ENCODE results near the gene XXYLT1.
"Not testable (repeated sequence)": the region's sequence is repeated elsewhere in the genome, so short reads cannot be mapped to it uniquely, and the experiment has no call there.

Gene XXYLT1

GRCh38 chr3:195052939-195053338, 218.0 kb downstream of the XXYLT1 start:
- H3K9me2 ChIP-seq (ENCODE audit: low read depth, low read length) = no peaks in the 10 kb centered on the region
- H3K27me3 ChIP-seq (ENCODE audit: insufficient read depth, low read length) = no peaks in the 10 kb centered on the region; the same call in 1 of the 2 replicates
- no peak overlapping the region for H3K4me2 ChIP-seq (ENCODE audit: low read length)
- no peaks in the 10 kb centered on the region for H3K36me3 ChIP-seq (ENCODE audit: insufficient read depth, low read length)
- H3K27ac ChIP-seq (ENCODE audit: low read depth, low read length, poor library complexity, severe bottlenecking) = no peak overlapping the region
- no peaks in the 10 kb centered on the region for H3K9me3 ChIP-seq (ENCODE audit: low read length)
- H3K79me2 ChIP-seq (ENCODE audit: insufficient read depth, low read length) = no peaks in the 10 kb centered on the region
- H3F3A ChIP-seq (ENCODE audit: insufficient read depth, low read length) = no peaks in the 10 kb centered on the region
- H2AFZ ChIP-seq (ENCODE audit: low read length) = no peak overlapping the region
- no peak overlapping the region for H3K4me3 ChIP-seq (ENCODE audit: low read depth, low read length, poor library complexity, severe bottlenecking)
- no peak overlapping the region for H3K9ac ChIP-seq (ENCODE audit: low read length)
- no peaks in the 10 kb centered on the region for H3K4me1 ChIP-seq (ENCODE audit: insufficient read depth, low read length, severe bottlenecking)
- TF ChIP-seq EZH2 (IDR thresholded peaks at IDR 0.05; ENCODE audit: borderline replicate concordance, low read length) (no peak), CTCF (IDR thresholded peaks at IDR 0.05; ENCODE audit: low read length) (no peak)
- H4K20me1 ChIP-seq (ENCODE audit: insufficient read depth, low read length) = no peaks in the 10 kb centered on the region

- not testable (repeated sequence) for H3K27ac ChIP-seq (ENCODE audit: low read depth, low read length, poor library complexity, severe bottlenecking); H3F3A ChIP-seq (ENCODE audit: insufficient read depth, low read length); H3K79me2 ChIP-seq (ENCODE audit: insufficient read depth, low read length); H4K20me1 ChIP-seq (ENCODE audit: insufficient read depth, low read length); H3K36me3 ChIP-seq (ENCODE audit: insufficient read depth, low read length); H3K4me2 ChIP-seq (ENCODE audit: low read length); H2AFZ ChIP-seq (ENCODE audit: low read length); H3K9me3 ChIP-seq (ENCODE audit: low read length); H3K4me3 ChIP-seq (ENCODE audit: low read depth, low read length, poor library complexity, severe bottlenecking); H3K27me3 ChIP-seq (ENCODE audit: insufficient read depth, low read length); H3K9ac ChIP-seq (ENCODE audit: low read length); H3K9me2 ChIP-seq (ENCODE audit: low read depth, low read length); H3K4me1 ChIP-seq (ENCODE audit: insufficient read depth, low read length, severe bottlenecking)
Observed at GRCh38 chr3:195050296-195050695, 220.7 kb downstream of the XXYLT1 start.

DNA sequence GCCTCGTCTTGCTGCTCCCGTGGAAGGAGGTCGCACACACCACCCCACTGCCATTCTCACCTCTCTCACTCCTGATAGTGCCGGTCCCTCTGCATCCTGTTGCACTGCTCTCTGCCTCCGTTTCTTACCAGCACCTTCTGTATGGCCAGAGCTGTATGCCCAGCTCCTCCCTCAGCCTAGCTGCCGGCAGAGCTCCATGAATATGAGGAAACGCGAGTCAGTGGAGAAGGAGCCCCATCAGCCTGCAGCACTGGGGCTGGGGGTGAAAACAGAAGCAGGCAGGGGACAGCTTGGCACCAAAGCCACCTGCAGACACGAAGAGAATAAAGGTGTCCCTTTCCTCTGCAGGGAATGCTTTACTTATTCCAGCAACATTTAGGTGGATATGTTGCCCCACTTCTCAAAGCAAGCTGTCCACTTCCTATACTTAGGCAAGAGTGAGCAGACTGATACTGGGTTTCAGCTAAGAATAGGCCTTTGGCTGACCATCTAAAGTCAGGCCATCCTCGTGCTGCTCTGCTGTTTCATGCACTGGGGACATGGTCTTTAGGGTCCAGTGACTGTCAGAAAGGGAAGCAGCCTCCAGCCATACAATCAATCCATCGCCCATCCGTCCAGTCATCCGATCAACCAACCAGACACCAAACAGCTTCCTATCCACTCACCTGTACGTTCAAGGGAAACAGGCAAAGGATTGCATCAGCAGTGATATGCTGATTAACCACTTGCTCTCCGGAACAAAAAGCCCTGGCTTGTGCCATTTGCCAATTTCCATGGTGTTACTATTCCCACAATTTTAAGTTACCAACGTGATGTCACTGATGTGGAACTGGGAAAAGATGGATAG, 222.7 kb downstream of the XXYLT1 start:
- no peaks in the 10 kb centered on the region for H3K36me3 ChIP-seq (ENCODE audit: insufficient read depth, low read length)
- no peaks in the 10 kb centered on the region for H3K9me2 ChIP-seq (ENCODE audit: low read depth, low read length)
- H3K79me2 ChIP-seq (ENCODE audit: insufficient read depth, low read length) = no peaks in the 10 kb centered on the region
- H2AFZ ChIP-seq (ENCODE audit: low read length) = no peak overlapping the region
- no peak overlapping the region for H3K4me3 ChIP-seq (ENCODE audit: low read depth, low read length, poor library complexity, severe bottlenecking)
- TF ChIP-seq EZH2 (IDR thresholded peaks at IDR 0.05; ENCODE audit: borderline replicate concordance, low read length) = no peak
- TF ChIP-seq CTCF (IDR thresholded peaks at IDR 0.05; ENCODE audit: low read length) = no peak
- 0 out of 2 replicates have a peak, but pooled peaks cover 4% of the 10 kb centered on the region for H3K27me3 ChIP-seq (ENCODE audit: insufficient read depth, low read length)
- no peak overlapping the region for H3K4me2 ChIP-seq (ENCODE audit: low read length)
- H3K4me1 ChIP-seq (ENCODE audit: insufficient read depth, low read length, severe bottlenecking) = no peaks in the 10 kb centered on the region
- H3K9me3 ChIP-seq (ENCODE audit: low read length) = no peaks in the 10 kb centered on the region
- H3F3A ChIP-seq (ENCODE audit: insufficient read depth, low read length) = no peaks in the 10 kb centered on the region
- H3K9ac ChIP-seq (ENCODE audit: low read length) = no peak overlapping the region
- H4K20me1 ChIP-seq (ENCODE audit: insufficient read depth, low read length) = no peaks in the 10 kb centered on the region
- H3K27ac ChIP-seq (ENCODE audit: low read depth, low read length, poor library complexity, severe bottlenecking) = no peak overlapping the region

- Histone ChIP-seq H3F3A (ENCODE audit: insufficient read depth, low read length) (no peaks in the 10 kb centered on the region), H3K4me2 (ENCODE audit: low read length) (no peak overlapping the region), H3K4me1 (ENCODE audit: insufficient read depth, low read length, severe bottlenecking) (no peaks in the 10 kb centered on the region), H3K36me3 (ENCODE audit: insufficient read depth, low read length) (no peaks in the 10 kb centered on the region), H4K20me1 (ENCODE audit: insufficient read depth, low read length) (no peaks in the 10 kb centered on the region), H2AFZ (ENCODE audit: low read length) (no peak overlapping the region), H3K4me3 (ENCODE audit: low read depth, low read length, poor library complexity, severe bottlenecking) (no peak overlapping the region), H3K9me3 (ENCODE audit: low read length) (no peaks in the 10 kb centered on the region), H3K9ac (ENCODE audit: low read length) (no peak overlapping the region), H3K27me3 (ENCODE audit: insufficient read depth, low read length) (0 out of 2 replicates have a peak, but pooled peaks cover 7% of the 10 kb centered on the region), H3K9me2 (ENCODE audit: low read depth, low read length) (no peaks in the 10 kb centered on the region), H3K79me2 (ENCODE audit: insufficient read depth, low read length) (no peaks in the 10 kb centered on the region), H3K27ac (ENCODE audit: low read depth, low read length, poor library complexity, severe bottlenecking) (no peak overlapping the region)
- no peak for TF ChIP-seq CTCF (IDR thresholded peaks at IDR 0.05; ENCODE audit: low read length)
- TF ChIP-seq EZH2 (IDR thresholded peaks at IDR 0.05; ENCODE audit: borderline replicate concordance, low read length) = no peak
Observed at GRCh38 chr3:195047536-195047935, 223.4 kb downstream of the XXYLT1 start.
